NCI-H1105 (cell line): ENCODE measurements around the gene MALAT1.

Source experiments
- DNase-seq: peaks from one replicate; lab custom pipeline; 2025; lab: John Stamatoyannopoulos, UW

MALAT1 gene

GRCh38 chr11:65479184-65480145 lies 19.4 kb upstream of the MALAT1 start:
- DNase-seq = no peak

DNA sequence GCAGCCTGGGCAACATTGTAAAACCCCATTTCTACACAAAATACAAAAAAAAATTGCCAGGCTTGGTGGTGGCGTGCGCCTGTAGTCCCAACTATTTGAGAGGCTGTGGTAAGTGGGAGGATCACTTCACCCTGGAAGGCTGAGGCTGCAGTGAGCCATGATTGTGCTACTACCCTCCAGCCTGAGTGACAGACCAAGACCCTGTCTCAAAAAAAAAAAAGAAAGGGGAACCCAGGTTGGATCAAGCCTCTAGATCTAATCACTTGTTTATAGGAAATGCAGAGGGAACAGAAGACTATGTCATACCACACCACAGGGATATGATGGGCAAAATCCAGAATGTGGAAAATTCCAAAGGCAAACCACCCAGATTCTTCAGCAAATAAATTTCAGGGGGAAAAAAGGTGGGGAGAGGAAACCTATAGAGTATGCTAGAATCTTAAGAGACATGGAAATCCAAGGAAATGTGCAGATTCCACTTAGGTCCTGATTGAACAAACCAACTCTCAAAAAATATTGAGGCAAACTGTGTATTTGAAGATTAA lies 16.5 kb upstream of the MALAT1 start:
- DNase-seq = no peak

DNA sequence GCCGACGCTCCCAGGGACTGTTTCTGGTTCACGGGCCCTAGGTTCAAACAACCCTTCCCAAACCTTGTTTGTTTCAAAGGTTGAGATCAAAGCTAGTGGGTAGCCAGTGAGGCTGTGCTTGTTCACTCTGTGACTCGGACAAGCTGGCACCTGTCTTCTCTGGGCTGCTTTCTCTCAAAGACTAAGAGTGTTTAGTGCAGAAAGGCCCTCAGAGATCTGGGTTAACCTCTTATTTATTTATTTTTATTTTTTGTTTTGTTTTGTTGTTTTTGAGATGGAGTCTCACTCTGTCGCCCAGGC lies 13.0 kb upstream of the MALAT1 start:
- no peak for DNase-seq

- no peak for DNase-seq
These were observed 12.0 kb upstream of the MALAT1 start for GRCh38 chr11:65486570-65487466.

GRCh38 chr11:65487467-65488272 lies 11.2 kb upstream of the MALAT1 start:
- DNase-seq = peak; percentile 99

- no peak for DNase-seq
These were observed 10.4 kb upstream of the MALAT1 start for GRCh38 chr11:65488273-65489034.

DNA sequence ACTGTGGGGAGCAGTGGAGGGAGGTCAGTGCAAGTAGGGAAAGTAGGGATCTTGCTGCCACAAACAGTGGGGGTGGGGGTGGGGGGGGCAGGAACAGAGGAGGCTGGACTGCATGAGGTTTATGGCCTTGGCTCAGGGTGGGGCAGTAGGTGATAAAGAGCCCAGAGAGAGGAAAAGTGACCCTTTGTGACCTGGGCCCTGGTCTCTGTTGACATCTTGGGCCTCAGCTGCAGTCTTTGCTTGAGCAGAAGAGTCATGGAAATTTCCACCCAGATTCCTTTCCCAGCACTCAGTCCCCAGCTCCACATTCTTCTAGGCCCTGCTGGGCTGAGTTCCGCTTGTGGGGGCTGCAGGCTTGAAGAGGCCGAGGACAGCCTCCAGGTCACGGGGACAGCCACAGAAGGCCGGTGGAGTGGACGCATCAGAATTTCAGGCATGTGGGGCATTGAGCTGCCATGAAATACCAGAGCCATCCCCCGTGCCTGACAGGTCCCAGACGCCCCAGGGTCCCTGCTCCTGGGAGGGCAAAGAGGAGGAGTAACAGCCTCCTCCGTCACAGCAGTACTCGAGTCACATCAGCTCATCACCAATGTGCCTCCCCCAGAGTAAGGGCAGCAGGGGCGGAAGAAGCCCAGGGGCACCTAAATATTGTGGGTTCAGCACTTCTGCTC lies 9.7 kb upstream of the MALAT1 start:
- no peak for DNase-seq

GRCh38 chr11:65489706-65490320 lies 9.0 kb upstream of the MALAT1 start:
- no peak for DNase-seq

DNA sequence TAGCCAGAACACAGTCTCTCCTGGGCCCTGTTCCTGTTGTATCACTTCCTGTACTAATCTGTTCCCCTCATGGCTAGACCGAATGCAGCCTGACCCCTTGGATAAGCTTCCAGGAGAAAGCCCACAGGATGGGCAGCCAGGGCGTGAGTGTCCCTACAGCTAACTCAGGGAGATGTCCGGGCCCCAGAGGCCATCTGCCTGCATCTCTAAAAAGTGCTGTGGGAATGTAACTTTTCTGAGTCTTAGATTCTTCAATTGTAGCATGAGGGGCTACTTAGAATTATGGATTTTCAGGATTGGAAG lies 7.7 kb upstream of the MALAT1 start:
- DNase-seq = no peak

DNA sequence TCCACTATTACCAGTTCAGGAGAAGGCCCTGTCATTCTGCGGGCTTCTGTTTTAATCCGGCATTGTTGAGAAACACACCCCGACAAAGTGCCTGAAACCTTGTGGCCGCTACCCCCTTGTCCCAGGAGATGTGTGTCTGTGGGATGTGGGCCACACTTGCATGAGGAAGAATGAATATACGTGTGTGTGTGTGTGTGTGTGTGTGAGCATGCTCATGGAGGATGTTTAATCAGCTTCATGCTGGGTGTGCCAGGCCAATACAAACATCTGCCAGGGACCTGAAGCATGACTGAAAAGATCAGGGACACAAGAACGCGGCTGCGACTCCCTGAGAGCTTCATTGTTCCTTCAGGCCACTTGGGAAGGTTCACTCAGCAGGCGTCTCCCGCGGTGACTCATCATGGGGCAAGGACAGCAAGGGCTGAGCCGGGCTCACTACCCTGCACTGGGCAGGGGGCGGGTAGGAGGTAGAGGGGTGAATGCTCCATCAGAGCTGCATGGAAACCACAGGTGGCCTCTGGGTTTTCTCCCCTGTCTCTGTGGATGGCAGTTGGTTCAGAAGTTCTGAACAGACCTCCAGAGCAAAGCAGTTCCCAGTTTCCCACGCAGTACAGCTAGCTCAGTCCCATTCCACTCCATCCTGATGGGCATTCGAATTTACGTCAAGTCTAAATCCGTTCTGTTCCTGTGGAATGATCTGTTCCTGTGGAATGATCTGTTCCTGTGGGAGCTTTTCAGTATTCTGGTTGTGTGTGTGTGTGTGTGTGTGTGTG lies 7.0 kb upstream of the MALAT1 start:
- no peak for DNase-seq

GRCh38 chr11:65492387-65492636 lies 6.5 kb upstream of the MALAT1 start:
- no peak for DNase-seq

DNA sequence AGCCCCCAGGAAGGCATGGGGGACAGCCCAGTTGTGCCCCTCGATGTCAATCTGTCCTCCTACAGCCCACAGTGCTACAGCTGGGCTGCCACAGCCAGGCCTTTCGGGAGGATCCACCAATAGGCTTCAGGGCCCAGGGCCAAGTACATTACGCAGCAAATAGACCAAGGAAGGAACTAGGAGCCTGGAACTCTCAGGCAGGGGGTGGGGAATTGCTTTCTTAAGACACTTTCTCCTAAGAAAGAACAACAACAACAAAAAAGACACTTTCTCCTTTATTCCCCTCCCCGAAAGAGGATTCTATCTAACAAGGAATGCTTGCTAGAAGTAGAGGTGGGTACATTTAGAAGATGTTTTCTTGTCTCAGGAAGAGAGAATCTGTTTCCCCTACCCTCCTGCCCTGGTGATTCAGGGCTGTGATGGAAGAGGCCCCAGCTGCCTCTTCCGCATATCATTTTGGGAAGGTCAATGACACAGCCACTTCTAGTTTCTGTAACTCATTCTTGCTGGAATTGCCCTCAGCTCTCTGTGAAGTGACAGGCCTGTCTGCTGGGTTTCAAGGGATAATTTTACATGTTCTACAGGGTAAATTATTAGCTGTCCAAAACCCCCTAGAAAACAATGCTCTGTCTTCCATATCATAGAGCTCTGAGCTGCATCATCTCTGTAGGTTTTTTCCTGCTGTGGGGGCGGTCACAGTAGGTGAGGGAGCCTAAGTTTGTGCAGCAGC lies 6.0 kb upstream of the MALAT1 start:
- no peak for DNase-seq

GRCh38 chr11:65493367-65494176 lies 5.3 kb upstream of the MALAT1 start:
- no peak for DNase-seq

- DNase-seq = no peak
These were observed 2.3 kb upstream of the MALAT1 start for GRCh38 chr11:65496304-65497140.

- DNase-seq = peak; percentile 100
These were observed 1.5 kb upstream of the MALAT1 start for GRCh38 chr11:65497141-65498041.

GRCh38 chr11:65498042-65498726 lies 661 bp upstream of the MALAT1 start:
- DNase-seq = peak; percentile 55
